Mammary epithelial cell (primary cell): ENCODE results near the gene PNPLA1.

Experiments
- CTCF ChIP-seq, 2 donors: IDR thresholded peaks in 1 of 2; conservative IDR thresholded peaks in 1 of 2; 2 replicates each; pipeline ENCODE4 v1.5.1; 2011 to 2012; ENCODE audit warnings: inconsistent platforms in 2 of 2, low read length in 2 of 2, mild to moderate bottlenecking in 2 of 2, control low read depth in 1 of 2, low read depth in 1 of 2; ENCODE audit not compliant: insufficient read depth in 1 of 2; ENCODE audit errors: extremely low read depth in 1 of 2
- EZH2 ChIP-seq: IDR thresholded peaks from 2 replicates; pipeline ENCODE4 v1.6.1; 2012; ENCODE audit warnings: low read length, inconsistent platforms, borderline replicate concordance

DNA sequence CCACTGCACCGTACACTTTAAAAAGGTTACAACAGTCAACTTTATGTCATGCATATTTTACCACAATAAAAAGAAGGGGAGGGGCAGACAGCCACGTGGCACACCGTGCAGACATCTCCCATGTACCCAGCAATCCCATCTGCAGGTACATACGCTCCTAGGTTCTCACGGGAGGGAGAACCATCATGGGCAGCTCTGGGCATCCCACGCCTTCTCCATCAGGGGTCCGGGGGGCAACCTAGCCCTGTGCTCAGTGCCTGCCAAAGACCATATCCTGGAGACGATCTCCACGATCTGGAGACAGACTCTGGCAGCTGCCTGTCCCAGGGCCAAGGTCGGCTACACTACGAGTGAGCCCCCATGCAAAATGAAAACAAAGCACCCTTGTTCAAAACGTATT lies 69.3 kb downstream of the PNPLA1 start:
- no peak for TF ChIP-seq CTCF (conservative IDR thresholded peaks at IDR 0.05 in 1 of 2, IDR thresholded peaks at IDR 0.05 in 1 of 2; ENCODE audit: extremely low read depth in 1 of 2, insufficient read depth in 1 of 2, low read depth in 1 of 2, low read length in 2 of 2)
- no peak for TF ChIP-seq EZH2
